Kidney (tissue), 14 donors: ENCODE data around the gene BCOR. TPM values are rescaled to one million over a fixed set of nuclear protein-coding genes. Genes with fewer than 3 reads are reported as not detected.
A peak's percentile ranks its signal among the peaks of the same experiment; 100 is the strongest.

Experiments used
- DNase-seq, 5 donors: peaks; one replicate each; pipeline ENCODE4 v3.0.0-alpha.2; 2013 to 2020
- FAIRE-seq: peaks from 2 replicates; lab custom pipeline; 2012; peaks lifted over from hg19 to GRCh38; lab: Jason Lieb, UNC
- H3K27ac ChIP-seq, 2 donors: one replicate each; pipeline ENCODE4 v1.7.0; 2013; ENCODE audit warnings: low read depth in 2 of 2, low read length in 2 of 2, inconsistent platforms in 1 of 2
- H3K27me3 ChIP-seq: one replicate; pipeline ENCODE4 v1.7.1; 2013; ENCODE audit warnings: low read length, inconsistent platforms; ENCODE audit not compliant: control insufficient read depth, insufficient read depth
- H3K36me3 ChIP-seq, 3 donors: one replicate each; pipeline versions ENCODE4 v1.7.0 to v1.7.1; 2013; ENCODE audit warnings: low read length in 3 of 3, control low read depth in 1 of 3, inconsistent platforms in 1 of 3; ENCODE audit not compliant: insufficient read depth in 3 of 3, control insufficient read depth in 2 of 3
- H3K4me1 ChIP-seq, 3 donors: one replicate each; pipeline versions ENCODE4 v1.7.0 to v1.7.1; 2013; ENCODE audit warnings: low read length in 3 of 3, inconsistent platforms in 1 of 3, low read depth in 1 of 3; ENCODE audit not compliant: control insufficient read depth in 2 of 3, insufficient read depth in 2 of 3
- H3K4me3 ChIP-seq, 3 donors: one replicate each; pipeline versions ENCODE4 v1.7.0 to v1.8.1; 2013; ENCODE audit warnings: low read length in 3 of 3, control low read depth in 1 of 3, inconsistent platforms in 1 of 3
- H3K9ac ChIP-seq, 3 donors: one replicate each; pipeline versions ENCODE4 v1.7.0 to v1.7.1; 2013; ENCODE audit warnings: low read length in 3 of 3, control low read depth in 1 of 3, inconsistent platforms in 1 of 3
- H3K9me3 ChIP-seq, 3 donors: one replicate each; pipeline versions ENCODE4 v1.7.0 to v1.7.1; 2013; ENCODE audit warnings: low read length in 3 of 3, control low read depth in 1 of 3, inconsistent platforms in 1 of 3; ENCODE audit not compliant: control insufficient read depth in 2 of 3, insufficient read depth in 1 of 3
- CTCF ChIP-seq: IDR thresholded peaks from 3 replicates; pipeline ENCODE4 v1.5.1; 2012; ENCODE audit warnings: mild to moderate bottlenecking, moderate library complexity, borderline replicate concordance; ENCODE audit not compliant: insufficient read depth; ENCODE audit errors: extremely low read depth
- intact Hi-C: fragments of 100-400 bp; cut with DNase I; formaldehyde crosslinking; loops from one replicate; pipeline ENCODE4 v1.11.1; 2022
- polyA plus RNA-seq: library from polyadenylated mRNA; stranded (reverse); fragments of 350-450 nt; fragmentation: Illumina TruSeq; extraction: RNeasy Lipid Tissue Mini Kit (QIAGEN cat#74804); gene quantifications from one replicate; pipeline ENCODE4 v1.2.3, GENCODE V29; 2014; ENCODE audit warnings: low read depth, low replicate concordance; ENCODE audit not compliant: insufficient read depth
- total RNA-seq: library from RNA; stranded (reverse); fragmentation: NEBNext Ultra II Directional; extraction: Animal tissue kit (Norgen Biotek cat#: 25700); gene quantifications from one replicate; pipeline ENCODE4 v1.2.1, GENCODE V29; 2021
- donor health status: control.
- donor health status: control.
- donor health status: control.
- donor health status: control.
- donor health status: control.
- donor health status: DM: yes; HTN: yes; CAD: no.
- donor health status: Normal renal cell carcinoma (clear cell type).

BCOR gene
- total and polyA plus RNA-seq, 2 donors from 2014 or later: 7.7 to 33.9 TPM

GRCh38 chrX:40007131-40007755, 90.5 kb downstream of the BCOR start:
- intact Hi-C loops: no loop called here
- Histone ChIP-seq H3K4me3 (no peak overlapping the region), H3K36me3 (no peaks in the 10 kb centered on the region), H3K4me1 (peaks cover 0 to 7% (median 0%) of the 10 kb centered on the region in 3 donors), H3K9me3 (no peaks in the 10 kb centered on the region), H3K27me3 (peaks cover 8% of the 10 kb centered on the region), H3K9ac (no peak overlapping the region), H3K27ac (no peak overlapping the region)
- no peak for TF ChIP-seq CTCF
- no peak for FAIRE-seq
- peak in 3 of 5 donors; percentile 31 to 43 (median 35) for DNase-seq

- Histone ChIP-seq H3K4me3 (no peak overlapping the region), H3K27ac (no peak overlapping the region), H3K27me3 (peaks cover 5% of the 10 kb centered on the region), H3K9ac (no peak overlapping the region), H3K9me3 (no peaks in the 10 kb centered on the region), H3K36me3 (no peaks in the 10 kb centered on the region), H3K4me1 (peaks cover 0 to 2% (median 0%) of the 10 kb centered on the region in 3 donors)
- FAIRE-seq (no peak), DNase-seq (peak; percentile 73 to 83 (median 76))
- TF ChIP-seq CTCF: no peak
- intact Hi-C loops: no loop called here
Observed at GRCh38 chrX:40006106-40007017, 91.4 kb downstream of the BCOR start.

- FAIRE-seq: no peak
Observed at GRCh38 chrX:40005292-40006011, 92.3 kb downstream of the BCOR start.

More at GRCh38 chrX:40005292-40006011, 92.3 kb downstream of the BCOR start:
- no peaks in the 10 kb centered on the region for H3K27me3 ChIP-seq
- intact Hi-C loops: no loop called here
- H3K27ac ChIP-seq: no peak overlapping the region
- H3K9me3 ChIP-seq: no peaks in the 10 kb centered on the region
- peak overlapping the region in 1 of 3 donors; percentile 19 for H3K9ac ChIP-seq
- DNase-seq: peak in 4 of 5 donors; percentile 46 to 67 (median 55)
- H3K4me1 ChIP-seq: peaks cover 0 to 2% (median 0%) of the 10 kb centered on the region in 3 donors
- H3K4me3 ChIP-seq: no peak overlapping the region
- no peaks in the 10 kb centered on the region for H3K36me3 ChIP-seq
- no peak for TF ChIP-seq CTCF
